ENCODE data around the gene INS. TPM values are rescaled to one million over a fixed set of nuclear protein-coding genes. Genes with fewer than 3 reads are reported as not detected.

The INS gene
- total and polyA plus RNA-seq, 2 of the 13 experiments (the other 11 are each of a cell fraction or from before 2014, with no cell fraction given), result not detected

- no peak for TF ChIP-seq HNF1B (CRISPR knock-in tag; IDR thresholded peaks at IDR 0.05)
- no peak for TF ChIP-seq MATR3 (CRISPR knock-in tag; IDR thresholded peaks at IDR 0.05)
- peak; percentile 70 for TF ChIP-seq MEIS2 (CRISPR knock-in tag; IDR thresholded peaks at IDR 0.05)
- peak; percentile 48 for TF ChIP-seq MED13 (CRISPR knock-in tag; IDR thresholded peaks at IDR 0.05)
- TF ChIP-seq ZNF17 (CRISPR knock-in tag; IDR thresholded peaks at IDR 0.05), result no peak
- no peak for TF ChIP-seq PHB2 (IDR thresholded peaks at IDR 0.05; ENCODE audit: partially characterized antibody)
- TF ChIP-seq SNAPC5 (CRISPR knock-in tag; IDR thresholded peaks at IDR 0.05; ENCODE audit: borderline replicate concordance), result no peak
- no peak for TF ChIP-seq TARDBP (CRISPR knock-in tag; IDR thresholded peaks at IDR 0.05)
- TF ChIP-seq TMF1 (CRISPR knock-in tag; IDR thresholded peaks at IDR 0.05; ENCODE audit: low read depth), result no peak
- TF ChIP-seq ZFX (CRISPR knock-in tag; IDR thresholded peaks at IDR 0.05; ENCODE audit: low read depth), result peak; percentile 76
- TF ChIP-seq CEBPG (CRISPR knock-in tag; IDR thresholded peaks at IDR 0.05), result no peak
- TF ChIP-seq CREBL2 (CRISPR knock-in tag; IDR thresholded peaks at IDR 0.05; ENCODE audit: borderline replicate concordance), result no peak
- TF ChIP-seq MEIS1 (CRISPR knock-in tag; IDR thresholded peaks at IDR 0.05; ENCODE audit: borderline replicate concordance), result no peak
- TF ChIP-seq, protein P1, sequence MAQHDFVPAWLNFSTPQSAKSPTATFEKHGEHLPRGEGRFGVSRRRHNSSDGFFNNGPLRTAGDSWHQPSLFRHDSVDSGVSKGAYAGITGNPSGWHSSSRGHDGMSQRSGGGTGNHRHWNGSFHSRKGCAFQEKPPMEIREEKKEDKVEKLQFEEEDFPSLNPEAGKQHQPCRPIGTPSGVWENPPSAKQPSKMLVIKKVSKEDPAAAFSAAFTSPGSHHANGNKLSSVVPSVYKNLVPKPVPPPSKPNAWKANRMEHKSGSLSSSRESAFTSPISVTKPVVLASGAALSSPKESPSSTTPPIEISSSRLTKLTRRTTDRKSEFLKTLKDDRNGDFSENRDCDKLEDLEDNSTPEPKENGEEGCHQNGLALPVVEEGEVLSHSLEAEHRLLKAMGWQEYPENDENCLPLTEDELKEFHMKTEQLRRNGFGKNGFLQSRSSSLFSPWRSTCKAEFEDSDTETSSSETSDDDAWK (CRISPR knock-in tag; IDR thresholded peaks at IDR 0.05), result no peak
- no peak for TF ChIP-seq SRY (CRISPR knock-in tag; IDR thresholded peaks at IDR 0.05)
- no peak for TF ChIP-seq ZNF652 (CRISPR knock-in tag; IDR thresholded peaks at IDR 0.05; ENCODE audit: borderline replicate concordance, low read depth)
- no peak for TF ChIP-seq ZNF737 (CRISPR knock-in tag; IDR thresholded peaks at IDR 0.05; ENCODE audit: borderline replicate concordance)
- 0 out of 4 replicates have a peak, but pooled peaks of 1 of the 2 experiments have one; percentile 18 for TF ChIP-seq HMGXB4 (CRISPR knock-in tag; IDR thresholded peaks at IDR 0.05; ENCODE audit: borderline replicate concordance in 1 of 2, low read depth in 1 of 2)
- TF ChIP-seq JUNB (CRISPR knock-in tag; IDR thresholded peaks at IDR 0.05; ENCODE audit: borderline replicate concordance), result no peak
- TF ChIP-seq ELF1 (CRISPR knock-in tag; IDR thresholded peaks at IDR 0.05), result no peak
- peak; percentile 48; the same call in 1 of the 2 replicates for TF ChIP-seq SAP130 (CRISPR knock-in tag; IDR thresholded peaks at IDR 0.05; ENCODE audit: low read depth)
- TF ChIP-seq ZNF761 (CRISPR knock-in tag; conservative IDR thresholded peaks at IDR 0.05), result no peak
- no peak for TF ChIP-seq ZNF616 (CRISPR knock-in tag; IDR thresholded peaks at IDR 0.05; ENCODE audit: low read depth)
- no peak for TF ChIP-seq ZSCAN5A (CRISPR knock-in tag; IDR thresholded peaks at IDR 0.05; ENCODE audit: borderline replicate concordance)
These were observed 42.6 kb upstream of the INS start (continued) for GRCh38 chr11:2203440-2204259.

Measured in HepG2 (cell line).